ENCODE data around the gene RING1. TPM values are rescaled to one million over a fixed set of nuclear protein-coding genes. Genes with fewer than 3 reads are reported as not detected.

The RING1 gene
- total RNA-seq, 1 donor from 2014 or later, result 24.5 TPM

GRCh38 chr6:33171880-33172687 is 36.2 kb upstream of the RING1 start:
- FAIRE-seq (no peak), DNase-seq (ENCODE audit: low spot score in 2 of 2) (no peak)

GRCh38 chr6:33172688-33173534 is 35.4 kb upstream of the RING1 start:
- DNase-seq (ENCODE audit: low spot score in 2 of 2) (peak in 1 of 2 donors; percentile 66), FAIRE-seq (no peak)

- FAIRE-seq, result no peak
- no peak for DNase-seq (ENCODE audit: low spot score in 2 of 2)
Observed at GRCh38 chr6:33173535-33174180, 34.6 kb upstream of the RING1 start.

- FAIRE-seq (no peak), DNase-seq (ENCODE audit: low spot score in 2 of 2) (no peak)
Observed at GRCh38 chr6:33174784-33175183, 33.5 kb upstream of the RING1 start.

- FAIRE-seq (no peak), DNase-seq (ENCODE audit: low spot score in 2 of 2) (no peak)
Observed at GRCh38 chr6:33175436-33176069, 32.7 kb upstream of the RING1 start.

GRCh38 chr6:33176906-33177305 is 31.4 kb upstream of the RING1 start:
- FAIRE-seq, result no peak
- no peak for DNase-seq (ENCODE audit: low spot score in 2 of 2)

- no peak for FAIRE-seq
Observed at GRCh38 chr6:33177552-33178446, 30.5 kb upstream of the RING1 start.

GRCh38 chr6:33178755-33179475 is 29.4 kb upstream of the RING1 start:
- FAIRE-seq (no peak), DNase-seq (ENCODE audit: low spot score in 2 of 2) (no peak)

More at GRCh38 chr6:33177552-33178446, 30.5 kb upstream of the RING1 start:
- no peak for DNase-seq (ENCODE audit: low spot score in 2 of 2)

GRCh38 chr6:33181141-33181540 is 27.2 kb upstream of the RING1 start:
- no peak for DNase-seq (ENCODE audit: low spot score in 2 of 2)
- FAIRE-seq, result no peak

GRCh38 chr6:33183071-33183683 is 25.1 kb upstream of the RING1 start:
- DNase-seq (ENCODE audit: low spot score in 2 of 2) (no peak), FAIRE-seq (no peak)

GRCh38 chr6:33185190-33185589 is 23.1 kb upstream of the RING1 start:
- no peak for FAIRE-seq
- DNase-seq (ENCODE audit: low spot score in 2 of 2), result no peak

GRCh38 chr6:33185654-33186187 is 22.6 kb upstream of the RING1 start:
- DNase-seq (ENCODE audit: low spot score in 2 of 2) (no peak), FAIRE-seq (no peak)

- FAIRE-seq (no peak), DNase-seq (ENCODE audit: low spot score in 2 of 2) (no peak)
Observed at GRCh38 chr6:33187809-33188208, 20.5 kb upstream of the RING1 start.

- FAIRE-seq (no peak), DNase-seq (ENCODE audit: low spot score in 2 of 2) (no peak)
Observed at GRCh38 chr6:33189164-33189563, 19.1 kb upstream of the RING1 start.

GRCh38 chr6:33189625-33190448 is 18.5 kb upstream of the RING1 start:
- no peak for DNase-seq (ENCODE audit: low spot score in 2 of 2)

GRCh38 chr6:33190504-33191107 is 17.7 kb upstream of the RING1 start:
- DNase-seq (ENCODE audit: low spot score in 2 of 2) (no peak), FAIRE-seq (no peak)

More at GRCh38 chr6:33189625-33190448, 18.5 kb upstream of the RING1 start:
- no peak for FAIRE-seq

Data from frontal cortex (tissue), 4 donors.